Measurements from ENCODE around the gene FAM47B. TPM values are rescaled to one million over a fixed set of nuclear protein-coding genes. Genes with fewer than 3 reads are reported as not detected.
A peak's percentile ranks its signal among the peaks of the same experiment; 100 is the strongest.

FAM47B gene
- total RNA-seq, 2 donors from 2014 or later = not detected

GRCh38 chrX:34909151-34909550 lies 33.4 kb upstream of the FAM47B start:
- no peak overlapping the region for H3K4me3 ChIP-seq
- ATAC-seq = no peak
- intact Hi-C loops (cut with DNase I) = no loop called here
- 50% methylated on average over 2 of the region's 2 CpGs for whole genome bisulfite sequencing, 2 donors
- H3K9me3 ChIP-seq = no peaks in the 10 kb centered on the region
- no peak overlapping the region for H3K27ac ChIP-seq
- no peaks in the 10 kb centered on the region for H3K27me3 ChIP-seq
- TF ChIP-seq CTCF (IDR thresholded peaks at IDR 0.05) (no peak), POLR2A (IDR thresholded peaks at IDR 0.05) (no peak)
- no peak for DNase-seq
- no peaks in the 10 kb centered on the region for H3K36me3 ChIP-seq (replicated peaks in 1 of 2; ENCODE audit: insufficient read depth in 1 of 2, low read depth in 2 of 2)
- H3K4me1 ChIP-seq = no peaks in the 10 kb centered on the region

- WGBS, 2 donors = 29 to 34% methylated on average over 3 of the region's 3 CpGs
- DNase-seq = no peak
- H3K9me3 ChIP-seq = no peaks in the 10 kb centered on the region
These were observed 27.0 kb upstream of the FAM47B start for GRCh38 chrX:34915463-34916225.

GRCh38 chrX:34917146-34917545 lies 25.4 kb upstream of the FAM47B start:
- 47 to 50% methylated on average over 1 of the region's 1 CpG for WGBS, 2 donors
- no peak for TF ChIP-seq CTCF (IDR thresholded peaks at IDR 0.05)
- no peak for TF ChIP-seq POLR2A (IDR thresholded peaks at IDR 0.05)
- no peak for DNase-seq
- Histone ChIP-seq H3K36me3 (replicated peaks in 1 of 2; ENCODE audit: insufficient read depth in 1 of 2, low read depth in 2 of 2) (no peaks in the 10 kb centered on the region), H3K4me3 (no peak overlapping the region), H3K27ac (no peak overlapping the region), H3K9me3 (no peaks in the 10 kb centered on the region), H3K27me3 (no peaks in the 10 kb centered on the region), H3K4me1 (no peaks in the 10 kb centered on the region)
- no peak for ATAC-seq
- intact Hi-C loops (cut with DNase I) = no loop called here

More at GRCh38 chrX:34915463-34916225, 27.0 kb upstream of the FAM47B start:
- Histone ChIP-seq H3K4me1 (no peaks in the 10 kb centered on the region), H3K27ac (no peak overlapping the region), H3K4me3 (no peak overlapping the region), H3K36me3 (replicated peaks in 1 of 2; ENCODE audit: insufficient read depth in 1 of 2, low read depth in 2 of 2) (no peaks in the 10 kb centered on the region), H3K27me3 (no peaks in the 10 kb centered on the region)
- no peak for TF ChIP-seq POLR2A (IDR thresholded peaks at IDR 0.05)
- no peak for TF ChIP-seq CTCF (IDR thresholded peaks at IDR 0.05)
- peak; percentile 45 for ATAC-seq
- intact Hi-C loops (cut with DNase I) = no loop called here

- no peaks in the 10 kb centered on the region for H3K36me3 ChIP-seq (replicated peaks in 1 of 2; ENCODE audit: insufficient read depth in 1 of 2, low read depth in 2 of 2)
- WGBS, 2 donors = 41 to 43% methylated on average over 5 of the region's 5 CpGs
- no peak overlapping the region for H3K4me3 ChIP-seq
- intact Hi-C loops (cut with DNase I) = no loop called here
- ATAC-seq (no peak), DNase-seq (no peak)
- no peaks in the 10 kb centered on the region for H3K27me3 ChIP-seq
- no peak overlapping the region for H3K27ac ChIP-seq
- no peak for TF ChIP-seq CTCF (IDR thresholded peaks at IDR 0.05)
- TF ChIP-seq POLR2A (IDR thresholded peaks at IDR 0.05) = no peak
- no peaks in the 10 kb centered on the region for H3K4me1 ChIP-seq
- H3K9me3 ChIP-seq = no peaks in the 10 kb centered on the region
These were observed 24.4 kb upstream of the FAM47B start for GRCh38 chrX:34918091-34918736.
